Stimulated activated CD4-positive, alpha-beta T cell treated with anti-CD3 and anti-CD28 coated beads, Interleukin-2, amount 100 ng/mL, for 4 hours (primary cell): ENCODE results near the gene TMEM120B.
"Not testable (repeated sequence)": the region's sequence is repeated elsewhere in the genome, so short reads cannot be mapped to it uniquely, and the experiment has no call there.

Source experiments
- DNase-seq: peaks from one replicate; pipeline ENCODE4 v3.0.0-alpha.2; 2020; ENCODE audit warnings: low read depth

Gene TMEM120B

GRCh38 chr12:121775501-121775900 is 62.9 kb downstream of the TMEM120B start:
- DNase-seq, result no peak

- DNase-seq, result peak; percentile 86
Observed at GRCh38 chr12:121776190-121777098, 63.9 kb downstream of the TMEM120B start.

GRCh38 chr12:121778567-121779421 is 66.2 kb downstream of the TMEM120B start:
- DNase-seq, result no peak

GRCh38 chr12:121779422-121779895 is 66.9 kb downstream of the TMEM120B start:
- DNase-seq, result no peak

- no peak for DNase-seq
Observed at GRCh38 chr12:121780429-121780828, 67.9 kb downstream of the TMEM120B start.

- no peak for DNase-seq
Observed at GRCh38 chr12:121781484-121781997, 69.0 kb downstream of the TMEM120B start.

GRCh38 chr12:121781998-121782979 is 69.7 kb downstream of the TMEM120B start:
- peak; percentile 55 for DNase-seq

- DNase-seq, result no peak
Observed at GRCh38 chr12:121783766-121784165, 71.2 kb downstream of the TMEM120B start.

GRCh38 chr12:121784460-121784859 is 71.9 kb downstream of the TMEM120B start:
- no peak for DNase-seq

- DNase-seq, result no peak
Observed at GRCh38 chr12:121786440-121786825, 73.9 kb downstream of the TMEM120B start.

GRCh38 chr12:121787063-121788025 is 74.8 kb downstream of the TMEM120B start:
- DNase-seq, result no peak

- DNase-seq, result no peak
Observed at GRCh38 chr12:121788176-121788818, 75.7 kb downstream of the TMEM120B start.

GRCh38 chr12:121789233-121789781 is 76.8 kb downstream of the TMEM120B start:
- DNase-seq, result no peak

GRCh38 chr12:121789800-121790728 is 77.5 kb downstream of the TMEM120B start:
- DNase-seq, result peak; percentile 93

GRCh38 chr12:121790785-121791184 is 78.2 kb downstream of the TMEM120B start:
- DNase-seq, result not testable (repeated sequence)

GRCh38 chr12:121791671-121792551 is 79.4 kb downstream of the TMEM120B start:
- DNase-seq, result no peak
